Esophagus muscularis mucosa (tissue), 4 donors: ENCODE data around the gene MAP3K20. TPM values are rescaled to one million over a fixed set of nuclear protein-coding genes. Genes with fewer than 3 reads are reported as not detected.

Experiments
- DNase-seq: peaks from one replicate; pipeline ENCODE4 v3.0.0-alpha.2; 2017; ENCODE audit errors: extremely low spot score
- H3K27ac ChIP-seq, 4 donors: fragments of 200-600 bp; sonication (generic); replicated peaks in 1 of 4; 1 replicate in 3 of 4; 2 replicates in 1 of 4; pipeline ENCODE4 v1.5.1; 2016 to 2019; ENCODE audit warnings: mild to moderate bottlenecking in 1 of 4
- H3K27me3 ChIP-seq, 4 donors: fragments of 200-600 bp; sonication (generic); one replicate each; pipeline versions ENCODE4 v1.5.1 to v1.6.0; 2016 to 2019
- H3K36me3 ChIP-seq, 4 donors: fragments of 200-600 bp; sonication (generic); one replicate each; pipeline ENCODE4 v1.5.1; 2016 to 2019
- H3K4me1 ChIP-seq, 4 donors: fragments of 200-600 bp; sonication (generic); one replicate each; pipeline ENCODE4 v1.5.1; 2016 to 2019
- H3K4me3 ChIP-seq, 4 donors: fragments of 200-600 bp; sonication (generic); 1 replicate in 2 of 4; 2 replicates in 2 of 4; pipeline ENCODE4 v1.5.1; 2016 to 2019; ENCODE audit warnings: mild to moderate bottlenecking in 4 of 4, moderate library complexity in 1 of 4
- H3K9me3 ChIP-seq, 4 donors: fragments of 200-600 bp; sonication (generic); 1 replicate in 3 of 4; 2 replicates in 1 of 4; pipeline ENCODE4 v1.5.1; 2016 to 2019
- EP300 ChIP-seq: sonication (generic); formaldehyde crosslinking; IDR thresholded peaks from one replicate; pipeline ENCODE4 v1.6.1; 2017; ENCODE audit warnings: antibody characterized with exemption
- POLR2A ChIP-seq: fragments of 450-650 bp; IDR thresholded peaks from one replicate; pipeline ENCODE4 v1.6.1; 2017; ENCODE audit warnings: antibody characterized with exemption, moderate library complexity, mild to moderate bottlenecking, low read depth
- POLR2AphosphoS5 ChIP-seq, 2 donors: sonication (generic); formaldehyde crosslinking; IDR thresholded peaks; one replicate each; pipeline ENCODE4 v1.6.1; 2017; ENCODE audit warnings: antibody characterized with exemption in 2 of 2
- WGBS: methylation state at CpG from one replicate; pipeline ENCODE4 v1.1.5; 2018; 5-methylcytosine and 5-hydroxymethylcytosine counted together
- intact Hi-C: fragments of 100-400 bp; cut with DNase I; formaldehyde crosslinking; loops from one replicate; pipeline ENCODE4 v1.15.1; 2023
- total RNA-seq, 4 donors: library from RNA; depleted of rRNA; stranded (reverse); fragments of >200 nt; gene quantifications; one replicate each; pipeline versions ENCODE4 v1.1.0 to v1.2.1, GENCODE V29; 2016
- TF ChIP-seq, protein P1 (sequence below), 3 experiments: fragments of 200-600 bp in 2 of 3; fragments of 450-650 bp in 1 of 3; sonication (generic) in 2 of 3; IDR thresholded peaks; one replicate each; pipeline ENCODE4 v1.5.1; 2017 to 2019; ENCODE audit warnings: antibody characterized with exemption in 3 of 3, mild to moderate bottlenecking in 2 of 3, moderate library complexity in 1 of 3

The MAP3K20 gene
- total RNA-seq, 4 donors from 2014 or later: 238 to 335 (median 267) TPM

- peak overlapping the region; percentile 24 to 62 (median 48) for H3K27ac ChIP-seq
- intact Hi-C loops: no loop called here
- no peaks in the 10 kb centered on the region for H3K9me3 ChIP-seq
These were observed 19.1 kb downstream of the MAP3K20 start for GRCh38 chr2:173094731-173095130.

GRCh38 chr2:173095356-173095755 lies 19.7 kb downstream of the MAP3K20 start:
- no peaks in the 10 kb centered on the region for H3K27me3 ChIP-seq
- no peak for DNase-seq
- peak overlapping the region; percentile 24 to 62 (median 48) for H3K27ac ChIP-seq
- intact Hi-C loops: no loop called here
- no peaks in the 10 kb centered on the region for H3K9me3 ChIP-seq
- WGBS: 61% methylated on average over 1 of the region's 1 CpG
- peaks cover 22 to 73% (median 72%) of the 10 kb centered on the region in 4 donors for H3K4me1 ChIP-seq
- no peak overlapping the region for H3K4me3 ChIP-seq
- H3K36me3 ChIP-seq: peaks cover 0 to 22% (median 11%) of the 10 kb centered on the region in 4 donors
- no peak for TF ChIP-seq POLR2AphosphoS5 (IDR thresholded peaks at IDR 0.05)
- TF ChIP-seq, protein P1, sequence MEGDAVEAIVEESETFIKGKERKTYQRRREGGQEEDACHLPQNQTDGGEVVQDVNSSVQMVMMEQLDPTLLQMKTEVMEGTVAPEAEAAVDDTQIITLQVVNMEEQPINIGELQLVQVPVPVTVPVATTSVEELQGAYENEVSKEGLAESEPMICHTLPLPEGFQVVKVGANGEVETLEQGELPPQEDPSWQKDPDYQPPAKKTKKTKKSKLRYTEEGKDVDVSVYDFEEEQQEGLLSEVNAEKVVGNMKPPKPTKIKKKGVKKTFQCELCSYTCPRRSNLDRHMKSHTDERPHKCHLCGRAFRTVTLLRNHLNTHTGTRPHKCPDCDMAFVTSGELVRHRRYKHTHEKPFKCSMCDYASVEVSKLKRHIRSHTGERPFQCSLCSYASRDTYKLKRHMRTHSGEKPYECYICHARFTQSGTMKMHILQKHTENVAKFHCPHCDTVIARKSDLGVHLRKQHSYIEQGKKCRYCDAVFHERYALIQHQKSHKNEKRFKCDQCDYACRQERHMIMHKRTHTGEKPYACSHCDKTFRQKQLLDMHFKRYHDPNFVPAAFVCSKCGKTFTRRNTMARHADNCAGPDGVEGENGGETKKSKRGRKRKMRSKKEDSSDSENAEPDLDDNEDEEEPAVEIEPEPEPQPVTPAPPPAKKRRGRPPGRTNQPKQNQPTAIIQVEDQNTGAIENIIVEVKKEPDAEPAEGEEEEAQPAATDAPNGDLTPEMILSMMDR (IDR thresholded peaks at IDR 0.05): no peak
- no peak for TF ChIP-seq POLR2A
- no peak for TF ChIP-seq EP300

More at GRCh38 chr2:173094731-173095130, 19.1 kb downstream of the MAP3K20 start:
- 31% methylated on average over 1 of the region's 1 CpG for WGBS
- DNase-seq: no peak
- TF ChIP-seq POLR2AphosphoS5 (IDR thresholded peaks at IDR 0.05): no peak
- Histone ChIP-seq H3K27me3 (no peaks in the 10 kb centered on the region), H3K4me1 (peaks cover 21 to 73% (median 71%) of the 10 kb centered on the region in 4 donors), H3K36me3 (peaks cover 0 to 21% (median 11%) of the 10 kb centered on the region in 4 donors), H3K4me3 (no peak overlapping the region)

- H3K9me3 ChIP-seq: no peaks in the 10 kb centered on the region
- intact Hi-C loops: no loop called here
- no peak for TF ChIP-seq POLR2A
- 66% methylated on average over 2 of the region's 2 CpGs for WGBS
- DNase-seq: no peak
- no peaks in the 10 kb centered on the region for H3K27me3 ChIP-seq
- H3K36me3 ChIP-seq: peaks cover 0 to 15% (median 3%) of the 10 kb centered on the region in 4 donors
- H3K27ac ChIP-seq: peak overlapping the region in 1 of 4 donors; percentile 25
- peaks cover 24 to 79% (median 74%) of the 10 kb centered on the region in 4 donors for H3K4me1 ChIP-seq
- H3K4me3 ChIP-seq: no peak overlapping the region
These were observed 23.6 kb downstream of the MAP3K20 start for GRCh38 chr2:173099271-173099670.

GRCh38 chr2:173099804-173100203 lies 24.2 kb downstream of the MAP3K20 start:
- Histone ChIP-seq H3K4me3 (no peak overlapping the region), H3K27me3 (no peaks in the 10 kb centered on the region), H3K36me3 (peaks cover 0 to 15% (median 3%) of the 10 kb centered on the region in 4 donors), H3K4me1 (peaks cover 24 to 73% (median 69%) of the 10 kb centered on the region in 4 donors), H3K9me3 (no peaks in the 10 kb centered on the region), H3K27ac (peak overlapping the region in 2 of 4 donors; percentile 5 to 25)
- no peak for DNase-seq
- intact Hi-C loops: no loop called here
- TF ChIP-seq, protein P1 (IDR thresholded peaks at IDR 0.05): no peak
- no peak for TF ChIP-seq POLR2AphosphoS5 (IDR thresholded peaks at IDR 0.05)
- TF ChIP-seq POLR2A: no peak
- TF ChIP-seq EP300: no peak
- WGBS: 82% methylated on average over 2 of the region's 2 CpGs

DNA sequence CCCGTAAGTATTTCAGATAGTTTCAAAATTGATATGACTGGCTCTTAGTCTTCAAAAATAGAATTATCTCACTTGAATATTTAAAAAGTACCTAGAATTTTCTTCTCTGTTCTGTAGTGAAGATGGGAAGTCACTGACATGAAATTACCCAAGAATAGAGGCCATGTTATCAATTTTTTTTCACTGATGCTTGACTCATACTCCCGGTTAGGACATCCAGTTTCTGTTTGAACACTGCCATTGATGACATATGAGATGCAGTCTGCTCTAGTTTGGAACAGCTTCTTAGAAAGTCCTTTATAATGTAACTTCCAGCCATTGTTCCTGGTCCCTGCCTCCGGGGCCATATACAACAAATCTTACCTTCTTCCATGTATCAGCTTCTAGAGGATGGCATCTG lies 26.0 kb downstream of the MAP3K20 start:
- DNase-seq: no peak
- Histone ChIP-seq H3K4me1 (peaks cover 27 to 59% (median 57%) of the 10 kb centered on the region in 4 donors), H3K9me3 (no peaks in the 10 kb centered on the region), H3K27ac (peak overlapping the region in 3 of 4 donors; percentile 14 to 37 (median 20)), H3K27me3 (no peaks in the 10 kb centered on the region), H3K36me3 (peaks cover 0 to 10% (median 1%) of the 10 kb centered on the region in 4 donors), H3K4me3 (no peak overlapping the region)
- 64% methylated on average over 3 of the region's 3 CpGs for WGBS
- intact Hi-C loops: no loop called here
- TF ChIP-seq POLR2A (no peak), POLR2AphosphoS5 (IDR thresholded peaks at IDR 0.05) (no peak), EP300 (no peak)
- TF ChIP-seq, protein P1 (IDR thresholded peaks at IDR 0.05): no peak

DNA sequence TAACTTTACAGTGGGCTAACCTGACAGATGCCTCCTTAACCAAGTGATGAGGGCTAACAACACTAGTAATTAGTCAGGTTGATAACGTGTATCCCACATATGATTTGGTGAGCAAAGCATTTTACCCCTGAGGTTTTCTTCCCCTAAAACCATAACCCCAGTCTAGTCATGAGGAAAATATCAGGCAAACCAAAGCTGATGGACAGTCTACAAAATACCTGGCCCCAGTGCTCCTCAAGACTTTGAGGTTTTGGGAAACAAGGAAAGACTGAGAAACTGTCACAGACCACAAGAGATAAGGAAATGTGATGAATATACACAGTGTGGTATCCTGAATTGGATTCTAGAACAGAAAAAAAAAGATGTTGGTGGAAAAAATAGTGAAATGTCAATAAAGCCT lies 28.5 kb downstream of the MAP3K20 start:
- DNase-seq: no peak
- H3K4me3 ChIP-seq: no peak overlapping the region
- TF ChIP-seq, protein P1 (IDR thresholded peaks at IDR 0.05): no peak
- no peak for TF ChIP-seq POLR2AphosphoS5 (IDR thresholded peaks at IDR 0.05)
- TF ChIP-seq POLR2A: no peak
- TF ChIP-seq EP300: no peak
- no peak overlapping the region for H3K27ac ChIP-seq
- intact Hi-C loops: no loop called here
- H3K4me1 ChIP-seq: peaks cover 27 to 73% (median 69%) of the 10 kb centered on the region in 4 donors
- H3K36me3 ChIP-seq: peaks cover 0 to 4% (median 0%) of the 10 kb centered on the region in 4 donors
- WGBS: 86% methylated on average over 1 of the region's 1 CpG
- no peaks in the 10 kb centered on the region for H3K9me3 ChIP-seq
- H3K27me3 ChIP-seq: no peaks in the 10 kb centered on the region
